ENCODE measurements around the gene VDR.
"Not testable (repeated sequence)": the region's sequence is repeated elsewhere in the genome, so short reads cannot be mapped to it uniquely, and the experiment has no call there.

VDR gene

GRCh38 chr12:47828008-47828975 lies 76.5 kb downstream of the VDR start:
- DNase-seq (ENCODE audit: low read depth): no peak

GRCh38 chr12:47825173-47825639 lies 79.6 kb downstream of the VDR start:
- no peak for DNase-seq (ENCODE audit: low read depth)

GRCh38 chr12:47824635-47825034 lies 80.2 kb downstream of the VDR start:
- DNase-seq (ENCODE audit: low read depth): no peak

GRCh38 chr12:47824198-47824597 lies 80.6 kb downstream of the VDR start:
- DNase-seq (ENCODE audit: low read depth): no peak

GRCh38 chr12:47823422-47824086 lies 81.2 kb downstream of the VDR start:
- peak; percentile 49 for DNase-seq (ENCODE audit: low read depth)

GRCh38 chr12:47822863-47823262 lies 81.9 kb downstream of the VDR start:
- DNase-seq (ENCODE audit: low read depth): no peak

GRCh38 chr12:47822401-47822800 lies 82.4 kb downstream of the VDR start:
- no peak for DNase-seq (ENCODE audit: low read depth)

GRCh38 chr12:47821346-47821706 lies 83.5 kb downstream of the VDR start:
- DNase-seq (ENCODE audit: low read depth): no peak

GRCh38 chr12:47820631-47821345 lies 84.0 kb downstream of the VDR start:
- DNase-seq (ENCODE audit: low read depth): peak; percentile 97

- DNase-seq (ENCODE audit: low read depth): peak; percentile 91
These were observed 84.7 kb downstream of the VDR start, which contains the start of gene HDAC7 for GRCh38 chr12:47819896-47820630. Gene HDAC7, minus strand, starts transcription at chr12:47819903. Its CDS starts 118 bp downstream, at chr12:47819785.

- DNase-seq (ENCODE audit: low read depth): no peak
These were observed 85.5 kb downstream of the VDR start for GRCh38 chr12:47819138-47819895.

GRCh38 chr12:47818467-47819137 lies 86.2 kb downstream of the VDR start:
- DNase-seq (ENCODE audit: low read depth): peak; percentile 55

- no peak for DNase-seq (ENCODE audit: low read depth)
These were observed 86.8 kb downstream of the VDR start for GRCh38 chr12:47818007-47818376.

- DNase-seq (ENCODE audit: low read depth): no peak
These were observed 87.4 kb downstream of the VDR start for GRCh38 chr12:47817272-47818006.

- no peak for DNase-seq (ENCODE audit: low read depth)
These were observed 88.2 kb downstream of the VDR start for GRCh38 chr12:47816403-47817271.

- DNase-seq (ENCODE audit: low read depth): not testable (repeated sequence)
These were observed 89.3 kb downstream of the VDR start for GRCh38 chr12:47815447-47815846.

- no peak for DNase-seq (ENCODE audit: low read depth)
These were observed 90.1 kb downstream of the VDR start for GRCh38 chr12:47814539-47815170.

- no peak for DNase-seq (ENCODE audit: low read depth)
These were observed 91.1 kb downstream of the VDR start for GRCh38 chr12:47813511-47814196.

Measured in fibroblast of gingiva (primary cell).